Right lobe of liver (tissue), 4 donors: Measurements from ENCODE around the gene KRTAP19-7.

Experiments
- CTCF ChIP-seq, 4 donors: fragments of 200-600 bp in 3 of 4; fragments of 450-650 bp in 1 of 4; IDR thresholded peaks; one replicate each; pipeline versions ENCODE4 v1.5.1 to v1.8.0; 2016 to 2022; ENCODE audit warnings: antibody characterized with exemption in 4 of 4, mild to moderate bottlenecking in 2 of 4
- POLR2A ChIP-seq: fragments of 450-650 bp; IDR thresholded peaks from one replicate; pipeline ENCODE4 v1.6.1; 2017; ENCODE audit warnings: antibody characterized with exemption, mild to moderate bottlenecking
- donor health status: DM: no; HTN: no; CAD: no.
- donor health status: DM: no; HTN: no; CAD: no.
- donor health status: DM: no; HTN: yes; CAD: no.

- TF ChIP-seq CTCF (IDR thresholded peaks at IDR 0.05) (no peak), POLR2A (no peak)
Measured at GRCh38 chr21:30579346-30579745, 18.2 kb upstream of the KRTAP19-7 start.
